Neural cell (in vitro differentiated cells): ENCODE measurements around the gene FAF1. TPM values are rescaled to one million over a fixed set of nuclear protein-coding genes. Genes with fewer than 3 reads are reported as not detected.
"Not testable (repeated sequence)": the region's sequence is repeated elsewhere in the genome, so short reads cannot be mapped to it uniquely, and the experiment has no call there.

Source experiments
- H2AFZ ChIP-seq: fragments of 200-600, 300-800 bp; sonication (generic), shearing (Covaris generic); 2 replicates; pipeline ENCODE4 v1.6.0; 2014; ENCODE audit warnings: low read depth, mild to moderate bottlenecking, antibody characterized with exemption, low read length, moderate library complexity
- H3F3A ChIP-seq: fragments of 200-600 bp; shearing (Covaris generic); 2 replicates; pipeline ENCODE4 v1.6.1; 2016; ENCODE audit warnings: mild to moderate bottlenecking, moderate library complexity, mixed read lengths, antibody characterized with exemption, low read length; ENCODE audit not compliant: insufficient read depth, poor library complexity, severe bottlenecking
- H3K27ac ChIP-seq: fragments of 200-600, 300-800 bp; sonication (generic), shearing (Covaris generic); 2 replicates; pipeline ENCODE4 v1.5.1; 2014; ENCODE audit warnings: mild to moderate bottlenecking, low read length, moderate library complexity
- H3K27me3 ChIP-seq: fragments of 300-800, 200-600 bp; sonication (generic), shearing (Covaris generic); 2 replicates; pipeline ENCODE4 v1.6.0; 2014; ENCODE audit warnings: mild to moderate bottlenecking, low read depth, low read length, moderate library complexity; ENCODE audit not compliant: insufficient read depth
- H3K36me3 ChIP-seq: fragments of 300-800, 200-600 bp; sonication (generic), shearing (Covaris generic); 2 replicates; pipeline ENCODE4 v1.5.1; 2014; ENCODE audit warnings: mild to moderate bottlenecking, antibody characterized with exemption, low read length, moderate library complexity; ENCODE audit not compliant: insufficient read depth
- H3K4me2 ChIP-seq: fragments of 300-800, 200-600 bp; sonication (generic), shearing (Covaris generic); 2 replicates; pipeline ENCODE4 v1.6.0; 2014; ENCODE audit warnings: mild to moderate bottlenecking, low read length
- H3K4me3 ChIP-seq: fragments of 300-800, 200-600 bp; sonication (generic), shearing (Covaris generic); 2 replicates; pipeline ENCODE4 v1.5.1; 2014; ENCODE audit warnings: mild to moderate bottlenecking, low read length, moderate library complexity
- H3K79me2 ChIP-seq: fragments of 200-600 bp; shearing (Covaris generic); replicated peaks from 2 replicates; pipeline ENCODE4 v1.6.0; 2014; ENCODE audit warnings: mild to moderate bottlenecking, low read length, moderate library complexity; ENCODE audit not compliant: insufficient read depth
- H3K9ac ChIP-seq: fragments of 300-800, 200-600 bp; sonication (generic), shearing (Covaris generic); 2 replicates; pipeline ENCODE4 v1.6.1; 2016; ENCODE audit warnings: mild to moderate bottlenecking, low read length, mixed read lengths
- H3K9me2 ChIP-seq: fragments of 200-600 bp; shearing (Covaris generic); 2 replicates; pipeline ENCODE4 v1.6.1; 2016; ENCODE audit warnings: mild to moderate bottlenecking, low read length, mixed read lengths; ENCODE audit not compliant: insufficient read depth
- H3K9me3 ChIP-seq: fragments of 200-600, 300-800 bp; sonication (generic), shearing (Covaris generic); 2 replicates; pipeline ENCODE4 v1.6.1; 2016; ENCODE audit warnings: mild to moderate bottlenecking, mixed run types, low read length, moderate library complexity, mixed read lengths
- H4K20me1 ChIP-seq: fragments of 200-600 bp; shearing (Covaris generic); 2 replicates; pipeline ENCODE4 v1.6.1; 2016; ENCODE audit warnings: mild to moderate bottlenecking, mixed run types; ENCODE audit not compliant: insufficient read depth
- CTCF ChIP-seq: fragments of 450-650 bp; IDR thresholded peaks from 2 replicates; pipeline ENCODE4 v1.5.1; 2014; ENCODE audit warnings: antibody characterized with exemption, mild to moderate bottlenecking, moderate library complexity; ENCODE audit not compliant: poor library complexity, severe bottlenecking
- EP300 ChIP-seq: fragments of 450-650 bp; conservative IDR thresholded peaks from 2 replicates; pipeline ENCODE4 v1.6.1; 2014; ENCODE audit warnings: antibody characterized with exemption, mild to moderate bottlenecking, moderate library complexity; ENCODE audit not compliant: poor library complexity, severe bottlenecking
- EZH2 ChIP-seq: fragments of 200-600, 300-800 bp; shearing (Covaris generic), sonication (generic); IDR thresholded peaks from 2 replicates; pipeline ENCODE4 v1.6.1; 2014; ENCODE audit warnings: antibody characterized with exemption, low read length, borderline replicate concordance, mild to moderate bottlenecking; ENCODE audit not compliant: insufficient read depth, poor library complexity, severe bottlenecking
- MXI1 ChIP-seq: fragments of 450-650 bp; conservative IDR thresholded peaks from 2 replicates; pipeline ENCODE4 v1.6.1; 2014; ENCODE audit warnings: antibody characterized with exemption, mild to moderate bottlenecking; ENCODE audit not compliant: poor library complexity, severe bottlenecking
- POLR2AphosphoS5 ChIP-seq: IDR thresholded peaks from 2 replicates; pipeline ENCODE4 v1.6.1; 2012
- RAD21 ChIP-seq: fragments of 450-650 bp; conservative IDR thresholded peaks from 2 replicates; pipeline ENCODE4 v1.6.1; 2014; ENCODE audit warnings: antibody characterized with exemption, mild to moderate bottlenecking, moderate library complexity
- REST ChIP-seq: IDR thresholded peaks from 2 replicates; pipeline ENCODE4 v1.6.1; 2012; ENCODE audit warnings: borderline replicate concordance
- SMC3 ChIP-seq: fragments of 450-650 bp; conservative IDR thresholded peaks from 2 replicates; pipeline ENCODE4 v1.6.1; 2014; ENCODE audit warnings: antibody characterized with exemption, mild to moderate bottlenecking, moderate library complexity; ENCODE audit not compliant: poor library complexity
- TAF1 ChIP-seq: IDR thresholded peaks from 2 replicates; pipeline ENCODE4 v1.6.1; 2012; ENCODE audit warnings: low read depth
- polyA plus RNA-seq: library from polyadenylated mRNA; depleted of rRNA; stranded (reverse); fragments of >200 nt; gene quantifications from 2 replicates; pipeline ENCODE4 v1.2.3, GENCODE V29; 2014

Gene FAF1
- polyA plus RNA-seq, 1 donor from 2014 or later = 52.1 TPM

- peak overlapping the region; percentile 57 for H2AFZ ChIP-seq
- no peak for TF ChIP-seq EP300
- TF ChIP-seq CTCF = no peak
- no peak for TF ChIP-seq MXI1
- no peak for TF ChIP-seq POLR2AphosphoS5
- TF ChIP-seq RAD21 = no peak
- no peak for TF ChIP-seq EZH2
- TF ChIP-seq REST = no peak
- TF ChIP-seq TAF1 = no peak
- TF ChIP-seq SMC3 = no peak
- H3K79me2 ChIP-seq = peaks cover 14% of the 10 kb centered on the region
- H3K9me2 ChIP-seq = no peaks in the 10 kb centered on the region
- peaks cover 5% of the 10 kb centered on the region for H3F3A ChIP-seq
- peak overlapping the region; percentile 97 for H3K4me2 ChIP-seq
- H3K4me3 ChIP-seq = peak overlapping the region; percentile 83
- peak overlapping the region; percentile 62 for H3K27ac ChIP-seq
- H3K27me3 ChIP-seq = peaks cover 14% of the 10 kb centered on the region
- H3K9ac ChIP-seq = peak overlapping the region; percentile 74
- no peaks in the 10 kb centered on the region for H3K9me3 ChIP-seq
- no peaks in the 10 kb centered on the region for H4K20me1 ChIP-seq
- H3K36me3 ChIP-seq = no peaks in the 10 kb centered on the region
These were observed 659 bp downstream of the FAF1 start for GRCh38 chr1:50959303-50959912.

GRCh38 chr1:50955116-50955515, 5.0 kb downstream of the FAF1 start:
- H3K79me2 ChIP-seq = peaks cover 18% of the 10 kb centered on the region
- no peaks in the 10 kb centered on the region for H3F3A ChIP-seq
- no peaks in the 10 kb centered on the region for H3K36me3 ChIP-seq
- H3K27me3 ChIP-seq = no peaks in the 10 kb centered on the region
- no peaks in the 10 kb centered on the region for H3K9me2 ChIP-seq
- no peak overlapping the region for H3K4me3 ChIP-seq
- no peaks in the 10 kb centered on the region for H4K20me1 ChIP-seq
- H3K27ac ChIP-seq = no peak overlapping the region
- no peaks in the 10 kb centered on the region for H3K9me3 ChIP-seq
- H3K4me2 ChIP-seq = no peak overlapping the region
- no peak overlapping the region for H3K9ac ChIP-seq
- TF ChIP-seq POLR2AphosphoS5 = no peak
- H2AFZ ChIP-seq = no peak overlapping the region

- H3K4me3 ChIP-seq, H4K20me1 ChIP-seq, H3K9ac ChIP-seq, H3K9me2 ChIP-seq, H3F3A ChIP-seq, H2AFZ ChIP-seq, H3K4me2 ChIP-seq, H3K27ac ChIP-seq, H3K27me3 ChIP-seq, H3K36me3 ChIP-seq, H3K9me3 ChIP-seq: not testable (repeated sequence)
- peaks cover 21% of the 10 kb centered on the region for H3K79me2 ChIP-seq
These were observed 7.5 kb downstream of the FAF1 start for GRCh38 chr1:50952566-50952965.
